GM12865 (cell line): ENCODE data around the gene AP3D1.
A peak's percentile ranks its signal among the peaks of the same experiment; 100 is the strongest.
"Not testable (repeated sequence)": the region's sequence is repeated elsewhere in the genome, so short reads cannot be mapped to it uniquely, and the experiment has no call there.

Experiments used
- DNase-seq: peaks from one replicate; pipeline ENCODE4 v3.0.0; 2010; ENCODE audit warnings: low read depth
- H3K4me3 ChIP-seq: 2 replicates; pipeline ENCODE4 v1.5.1; 2011; ENCODE audit warnings: mild to moderate bottlenecking, low read depth, low read length, control low read depth
- CTCF ChIP-seq: IDR thresholded peaks from 2 replicates; pipeline ENCODE4 v1.5.1; 2011; ENCODE audit warnings: low read length, control low read depth, low read depth, inconsistent platforms; ENCODE audit not compliant: insufficient read depth; ENCODE audit errors: missing control alignments

Gene AP3D1

GRCh38 chr19:2151339-2152229 lies at the start of gene AP3D1:
Gene AP3D1, minus strand, starts transcription at chr19:2151566. Its CDS starts 232 bp downstream, at chr19:2151334.
- H3K4me3 ChIP-seq = peak within 1 kb of the TSS; percentile 96
- TF ChIP-seq CTCF = no peak
- DNase-seq = peak; percentile 100

GRCh38 chr19:2200624-2201294 lies 49.4 kb upstream of the AP3D1 start:
- not testable (repeated sequence) for DNase-seq, H3K4me3 ChIP-seq

GRCh38 chr19:2199861-2200623 lies 48.7 kb upstream of the AP3D1 start:
- DNase-seq = no peak
- TF ChIP-seq CTCF = no peak
- no peak overlapping the region for H3K4me3 ChIP-seq

- peak; percentile 32 for DNase-seq
- peak; percentile 42 for TF ChIP-seq CTCF
- no peak overlapping the region for H3K4me3 ChIP-seq
These were observed 47.8 kb upstream of the AP3D1 start for GRCh38 chr19:2199215-2199614.

- no peak for DNase-seq
- no peak overlapping the region for H3K4me3 ChIP-seq
- TF ChIP-seq CTCF = no peak
These were observed 47.0 kb upstream of the AP3D1 start for GRCh38 chr19:2198317-2198716.

GRCh38 chr19:2197270-2197669 lies 45.9 kb upstream of the AP3D1 start:
- DNase-seq = no peak
- no peak for TF ChIP-seq CTCF
- no peak overlapping the region for H3K4me3 ChIP-seq

- no peak for DNase-seq
- no peak for TF ChIP-seq CTCF
- no peak overlapping the region for H3K4me3 ChIP-seq
These were observed 44.5 kb upstream of the AP3D1 start for GRCh38 chr19:2195914-2196313.
